AG10803 (cell line): Measurements from ENCODE around the gene LLCFC1.

Experiments
- DNase-seq: peaks from one replicate; pipeline ENCODE4 v3.0.0; 2010; ENCODE audit warnings: low read depth
- H3K4me3 ChIP-seq: 2 replicates; pipeline ENCODE4 v1.5.1; 2011; ENCODE audit warnings: mild to moderate bottlenecking, low read length, control low read depth
- CTCF ChIP-seq: conservative IDR thresholded peaks from 2 replicates; pipeline ENCODE4 v1.5.1; 2011; ENCODE audit warnings: mild to moderate bottlenecking, low read length, control low read depth, inconsistent platforms

The LLCFC1 gene

GRCh38 chr7:142910031-142910433 is 29.3 kb upstream of the LLCFC1 start:
- no peak overlapping the region for H3K4me3 ChIP-seq
- no peak for DNase-seq
- TF ChIP-seq CTCF: no peak

GRCh38 chr7:142910481-142910880 is 28.8 kb upstream of the LLCFC1 start:
- TF ChIP-seq CTCF: no peak
- H3K4me3 ChIP-seq: no peak overlapping the region
- no peak for DNase-seq

GRCh38 chr7:142913051-142913450 is 26.2 kb upstream of the LLCFC1 start:
- no peak for DNase-seq
- no peak for TF ChIP-seq CTCF
- no peak overlapping the region for H3K4me3 ChIP-seq

- TF ChIP-seq CTCF: no peak
- DNase-seq: no peak
- no peak overlapping the region for H3K4me3 ChIP-seq
These were observed 25.7 kb upstream of the LLCFC1 start for GRCh38 chr7:142913566-142913965.

- TF ChIP-seq CTCF: no peak
- no peak for DNase-seq
- H3K4me3 ChIP-seq: no peak overlapping the region
These were observed 25.2 kb upstream of the LLCFC1 start for GRCh38 chr7:142914121-142914520.

- no peak for TF ChIP-seq CTCF
These were observed 24.0 kb upstream of the LLCFC1 start for GRCh38 chr7:142915315-142915714.

GRCh38 chr7:142916508-142916907 is 22.8 kb upstream of the LLCFC1 start:
- H3K4me3 ChIP-seq: no peak overlapping the region
- TF ChIP-seq CTCF: no peak
- DNase-seq: no peak

More at GRCh38 chr7:142915315-142915714, 24.0 kb upstream of the LLCFC1 start:
- no peak for DNase-seq
- H3K4me3 ChIP-seq: no peak overlapping the region
